Measurements from ENCODE around the gene WTIP. TPM values are rescaled to one million over a fixed set of nuclear protein-coding genes. Genes with fewer than 3 reads are reported as not detected.

Gene WTIP
- total and polyA plus RNA-seq, 12 donors = 1.2 to 15.1 (median 6.0) TPM

- Histone ChIP-seq H3K27me3 (no peaks in the 10 kb centered on the region), H3K36me3 (replicated peaks in 1 of 2) (no peaks in the 10 kb centered on the region), H3K4me1 (replicated peaks in 1 of 2) (no peaks in the 10 kb centered on the region), H3K9me3 (replicated peaks in 1 of 3) (no peaks in the 10 kb centered on the region), H3K4me3 (no peak overlapping the region), H3K27ac (no peak overlapping the region)
- DNase-seq = peak; percentile 92 to 96 (median 93)
- intact Hi-C loops (cut with DNase I) = loop anchor here in 1 of 2 donors (5.0 kb wide), 1 partner anchor 211 kb away; no protein-coding TSS in a partner anchor
- TF ChIP-seq POLR2A (IDR thresholded peaks at IDR 0.05) = no peak
- peak; percentile 99 for TF ChIP-seq CTCF (IDR thresholded peaks at IDR 0.05)
- WGBS, 4 donors = 34 to 58% (median 46%) methylated on average over 22 to 40 of the region's 40 CpGs
Measured at GRCh38 chr19:34501339-34502320, 20.1 kb downstream of the WTIP start.

GRCh38 chr19:34502582-34503411 is 21.2 kb downstream of the WTIP start:
- DNase-seq = peak in 2 of 7 donors; percentile 18 to 47
- no peak overlapping the region for H3K27ac ChIP-seq
- no peaks in the 10 kb centered on the region for H3K4me1 ChIP-seq (replicated peaks in 1 of 2)
- TF ChIP-seq CTCF (IDR thresholded peaks at IDR 0.05) (no peak), POLR2A (IDR thresholded peaks at IDR 0.05) (no peak)
- WGBS, 4 donors = 71 to 77% (median 74%) methylated on average over 13 to 15 of the region's 15 CpGs
- H3K27me3 ChIP-seq = no peaks in the 10 kb centered on the region
- H3K4me3 ChIP-seq = no peak overlapping the region
- no peaks in the 10 kb centered on the region for H3K36me3 ChIP-seq (replicated peaks in 1 of 2)
- intact Hi-C loops (cut with DNase I) = loop anchor here in 1 of 2 donors (5.0 kb wide), 1 partner anchor 210 kb away; no protein-coding TSS in a partner anchor
- no peaks in the 10 kb centered on the region for H3K9me3 ChIP-seq (replicated peaks in 1 of 3)

- no peak overlapping the region for H3K27ac ChIP-seq
- H3K27me3 ChIP-seq = no peaks in the 10 kb centered on the region
- no peaks in the 10 kb centered on the region for H3K4me1 ChIP-seq (replicated peaks in 1 of 2)
- H3K4me3 ChIP-seq = no peak overlapping the region
- peak in 1 of 7 donors; percentile 43 for DNase-seq
- TF ChIP-seq CTCF (IDR thresholded peaks at IDR 0.05) (no peak), POLR2A (IDR thresholded peaks at IDR 0.05) (no peak)
- H3K9me3 ChIP-seq (replicated peaks in 1 of 3) = no peaks in the 10 kb centered on the region
- H3K36me3 ChIP-seq (replicated peaks in 1 of 2) = no peaks in the 10 kb centered on the region
- intact Hi-C loops (cut with DNase I) = loop anchor here in 1 of 2 donors (5.0 kb wide), 1 partner anchor 209 kb away; no protein-coding TSS in a partner anchor
- WGBS, 4 donors = 67 to 80% (median 73%) methylated on average over 13 to 16 of the region's 16 CpGs
Measured at GRCh38 chr19:34503531-34504272, 22.1 kb downstream of the WTIP start.

Measured in adrenal gland (tissue), 12 donors.